HG02763 (cell line): ENCODE data around the gene LCP1.

ENCODE experiments used
- ATAC-seq: cut with Tn5 transposase; IDR thresholded peaks from one replicate; pipeline ENCODE4 v1.9.1; 2021; ENCODE audit warnings: mild to moderate bottlenecking, moderate library complexity; ENCODE audit not compliant: unreplicated experiment

LCP1 gene

GRCh38 chr13:46129124-46129523 is 52.9 kb downstream of the LCP1 start:
- ATAC-seq = no peak

- no peak for ATAC-seq
These were observed 54.5 kb downstream of the LCP1 start for GRCh38 chr13:46127358-46128023.

GRCh38 chr13:46126552-46127357 is 55.2 kb downstream of the LCP1 start:
- peak; percentile 66 for ATAC-seq

- ATAC-seq = no peak
These were observed 55.9 kb downstream of the LCP1 start for GRCh38 chr13:46126056-46126455.

GRCh38 chr13:46124967-46125933 is 56.7 kb downstream of the LCP1 start:
- ATAC-seq = no peak

GRCh38 chr13:46124531-46124966 is 57.4 kb downstream of the LCP1 start:
- ATAC-seq = no peak

- ATAC-seq = no peak
These were observed 59.7 kb downstream of the LCP1 start for GRCh38 chr13:46122304-46122703.

GRCh38 chr13:46121597-46122163 is 60.3 kb downstream of the LCP1 start:
- ATAC-seq = no peak

- ATAC-seq = no peak
These were observed 60.9 kb downstream of the LCP1 start for GRCh38 chr13:46121033-46121432.

- no peak for ATAC-seq
These were observed 61.9 kb downstream of the LCP1 start for GRCh38 chr13:46119883-46120614.

- no peak for ATAC-seq
These were observed 65.1 kb downstream of the LCP1 start for GRCh38 chr13:46116653-46117502.

- no peak for ATAC-seq
These were observed 67.4 kb downstream of the LCP1 start for GRCh38 chr13:46114613-46115012.

- no peak for ATAC-seq
These were observed 68.4 kb downstream of the LCP1 start for GRCh38 chr13:46113596-46113995.

- ATAC-seq = no peak
These were observed 70.8 kb downstream of the LCP1 start for GRCh38 chr13:46111151-46111550.

- ATAC-seq = no peak
These were observed 72.5 kb downstream of the LCP1 start for GRCh38 chr13:46109451-46109850.

GRCh38 chr13:46106839-46107371 is 75.1 kb downstream of the LCP1 start:
- no peak for ATAC-seq

- no peak for ATAC-seq
These were observed 77.1 kb downstream of the LCP1 start, which contains the start of gene CPB2 for GRCh38 chr13:46104868-46105267. Gene CPB2, minus strand, starts transcription at chr13:46105033. Its CDS starts 24 bp downstream, at chr13:46105009.

- ATAC-seq = no peak
These were observed 78.9 kb downstream of the LCP1 start for GRCh38 chr13:46103037-46103436.

GRCh38 chr13:46102255-46102605 is 79.7 kb downstream of the LCP1 start:
- ATAC-seq = no peak
